ENCODE data around the gene YEATS2. TPM values are rescaled to one million over a fixed set of nuclear protein-coding genes. Genes with fewer than 3 reads are reported as not detected.

YEATS2 gene
- total RNA-seq, 6 experiments from 2014 or later: 3.8 to 12.1 (median 7.3) TPM

GRCh38 chr3:183794452-183794851, 96.9 kb downstream of the YEATS2 start:
- Histone ChIP-seq H3K27me3 (no peaks in the 10 kb centered on the region), H3K36me3 (peaks cover 0 to 23% (median 15%) of the 10 kb centered on the region in 4 donors), H3K27ac (no peak overlapping the region), H3K4me3 (no peak overlapping the region), H3K9me3 (no peaks in the 10 kb centered on the region), H3K4me1 (no peaks in the 10 kb centered on the region)
- TF ChIP-seq CTCF (IDR thresholded peaks at IDR 0.05) (no peak), POLR2A (IDR thresholded peaks at IDR 0.05) (no peak)
- DNase-seq (no peak), ATAC-seq (no peak)
- 91% methylated on average over 4 of the region's 4 CpGs for WGBS (ENCODE audit: insufficient coverage, low coverage, low lambda C conversion rate, missing lambda C conversion rate)
- intact Hi-C loops (cut with DNase I): no loop called here

DNA sequence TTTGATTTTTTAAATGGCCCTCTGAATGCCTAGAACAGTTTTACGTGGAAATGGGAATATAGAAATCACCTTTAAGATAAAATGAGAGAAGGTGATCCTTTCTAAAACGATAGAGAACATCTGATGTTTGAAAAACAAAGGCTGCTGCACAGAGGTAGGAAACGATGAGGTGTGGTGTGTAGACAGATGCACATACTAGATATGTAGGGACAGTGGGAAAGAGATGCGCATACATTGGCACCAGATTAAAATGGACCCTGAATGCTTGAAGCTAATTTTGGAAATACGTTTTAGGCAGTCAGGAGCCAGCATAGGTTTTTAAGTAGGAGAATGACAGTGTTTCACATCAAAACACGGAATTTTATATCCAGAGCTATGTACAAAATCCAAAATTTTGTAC, 98.8 kb downstream of the YEATS2 start:
- H3K9me3 ChIP-seq: no peaks in the 10 kb centered on the region
- TF ChIP-seq POLR2A (IDR thresholded peaks at IDR 0.05): no peak
- TF ChIP-seq CTCF (IDR thresholded peaks at IDR 0.05): no peak
- peaks cover 3 to 33% (median 15%) of the 10 kb centered on the region in 4 donors for H3K36me3 ChIP-seq
- intact Hi-C loops (cut with DNase I): no loop called here
- no peak for DNase-seq
- H3K4me3 ChIP-seq: no peak overlapping the region
- WGBS (ENCODE audit: insufficient coverage, low coverage, low lambda C conversion rate, missing lambda C conversion rate): 80% methylated on average over 6 of the region's 6 CpGs
- H3K4me1 ChIP-seq: no peaks in the 10 kb centered on the region
- no peak for ATAC-seq
- no peaks in the 10 kb centered on the region for H3K27me3 ChIP-seq
- H3K27ac ChIP-seq: no peak overlapping the region

DNA sequence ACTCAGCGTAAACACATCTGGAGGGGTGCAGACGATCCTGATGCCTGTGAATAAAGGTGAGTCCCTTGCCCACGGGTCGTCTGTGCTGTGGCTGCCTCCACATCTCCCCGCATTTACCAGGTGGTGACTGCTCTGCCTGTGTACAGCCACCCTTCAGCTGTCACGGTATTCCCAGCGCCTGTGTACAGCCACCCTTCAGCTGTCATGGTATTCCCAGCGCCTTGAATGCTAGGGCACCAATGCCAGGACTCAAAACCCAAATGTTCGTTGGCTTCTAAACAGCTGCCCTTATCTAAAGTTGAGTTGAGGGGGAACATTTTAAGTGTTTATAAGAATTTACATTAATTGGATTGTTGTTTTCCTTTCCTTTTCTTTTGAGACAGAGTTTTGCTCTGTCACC, 100.4 kb downstream of the YEATS2 start:
- WGBS (ENCODE audit: insufficient coverage, low coverage, low lambda C conversion rate, missing lambda C conversion rate): 88% methylated on average over 6 of the region's 9 CpGs
- no peaks in the 10 kb centered on the region for H3K9me3 ChIP-seq
- ATAC-seq (no peak), DNase-seq (no peak)
- no peaks in the 10 kb centered on the region for H3K27me3 ChIP-seq
- H3K4me1 ChIP-seq: no peaks in the 10 kb centered on the region
- TF ChIP-seq CTCF (IDR thresholded peaks at IDR 0.05) (no peak), POLR2A (IDR thresholded peaks at IDR 0.05) (no peak)
- intact Hi-C loops (cut with DNase I): no loop called here
- H3K36me3 ChIP-seq: peaks cover 4 to 40% (median 17%) of the 10 kb centered on the region in 4 donors
- H3K27ac ChIP-seq: no peak overlapping the region
- H3K4me3 ChIP-seq: no peak overlapping the region

DNA sequence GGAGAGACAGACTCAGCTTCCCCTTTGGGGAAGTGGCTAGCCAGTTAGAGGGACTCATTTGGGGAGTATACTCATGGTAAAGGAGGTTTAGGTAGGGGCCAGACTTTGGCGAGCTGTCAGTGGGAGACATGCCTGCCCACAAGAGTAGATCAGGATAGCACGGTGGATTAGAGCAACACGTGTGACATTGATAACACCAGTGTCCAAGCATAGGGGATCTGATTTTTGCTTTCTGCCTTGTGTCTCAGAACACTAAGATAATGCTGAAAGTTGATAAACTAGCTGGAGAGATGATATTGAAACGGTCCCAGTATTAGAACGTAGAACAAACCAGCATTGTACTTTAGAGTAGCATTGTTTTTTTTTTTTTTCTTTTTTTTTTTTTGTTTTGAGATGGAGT, 101.9 kb downstream of the YEATS2 start:
- no peak overlapping the region for H3K27ac ChIP-seq

More for the DNA sequence above, 101.9 kb downstream of the YEATS2 start:
- TF ChIP-seq POLR2A (IDR thresholded peaks at IDR 0.05): no peak
- TF ChIP-seq CTCF (IDR thresholded peaks at IDR 0.05): no peak
- peaks cover 4 to 45% (median 16%) of the 10 kb centered on the region in 4 donors for H3K36me3 ChIP-seq
- ATAC-seq (no peak), DNase-seq (no peak)
- H3K9me3 ChIP-seq: no peaks in the 10 kb centered on the region
- H3K4me3 ChIP-seq: no peak overlapping the region
- no peaks in the 10 kb centered on the region for H3K4me1 ChIP-seq
- H3K27me3 ChIP-seq: no peaks in the 10 kb centered on the region
- WGBS (ENCODE audit: insufficient coverage, low coverage, low lambda C conversion rate, missing lambda C conversion rate): 94% methylated on average over 5 of the region's 5 CpGs
- intact Hi-C loops (cut with DNase I): no loop called here

Measured in right lobe of liver (tissue), 6 donors.